ENCODE measurements around the gene FGD2. TPM values are rescaled to one million over a fixed set of nuclear protein-coding genes. Genes with fewer than 3 reads are reported as not detected.

FGD2 gene
- total RNA-seq, 2 donors from 2014 or later, result 5.3 to 8.3 TPM

DNA sequence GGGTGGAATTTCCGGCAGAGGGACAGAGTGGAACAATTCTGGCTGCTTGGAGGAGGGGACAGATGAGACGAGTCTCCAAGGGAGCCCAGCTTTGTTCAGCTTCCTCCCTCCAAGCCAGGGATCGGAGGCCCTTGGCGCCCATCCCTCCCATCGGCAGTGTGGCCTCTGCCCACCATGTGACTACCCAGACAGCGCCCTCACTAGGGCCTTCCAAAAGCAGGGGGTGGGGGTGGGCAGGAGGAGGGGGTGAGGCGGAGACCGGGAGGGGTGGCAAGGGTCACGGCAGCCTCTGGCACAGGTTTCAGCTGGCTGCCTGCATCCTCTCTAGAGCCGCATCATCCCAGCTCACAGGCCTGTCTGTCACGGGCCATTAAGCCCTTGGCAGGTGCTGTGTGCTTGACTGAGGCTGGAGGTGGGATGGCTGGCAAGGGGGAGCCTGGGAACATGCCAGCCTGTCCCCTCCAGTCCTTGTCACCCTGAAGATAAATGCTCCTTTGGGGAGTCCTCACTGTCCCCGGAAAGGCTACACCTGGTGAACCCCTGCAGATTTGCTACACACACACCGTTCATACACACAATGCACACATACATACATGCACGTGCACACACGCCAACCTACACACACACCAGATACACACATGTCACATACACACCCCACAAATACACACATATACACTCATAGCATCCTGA lies 6.2 kb upstream of the FGD2 start:
- Mint-ChIP-seq H3K4me1 (peaks cover 4% of the 10 kb centered on the region), H3K9me3 (no peaks in the 10 kb centered on the region), H3K27me3 (peaks cover 4% of the 10 kb centered on the region), H3K36me3 (ENCODE audit: low read depth) (no peaks in the 10 kb centered on the region), H3K27ac (peak overlapping the region; percentile 37), H3K4me3 (no peak overlapping the region)
- ATAC-seq (replicated peaks), result no peak

DNA sequence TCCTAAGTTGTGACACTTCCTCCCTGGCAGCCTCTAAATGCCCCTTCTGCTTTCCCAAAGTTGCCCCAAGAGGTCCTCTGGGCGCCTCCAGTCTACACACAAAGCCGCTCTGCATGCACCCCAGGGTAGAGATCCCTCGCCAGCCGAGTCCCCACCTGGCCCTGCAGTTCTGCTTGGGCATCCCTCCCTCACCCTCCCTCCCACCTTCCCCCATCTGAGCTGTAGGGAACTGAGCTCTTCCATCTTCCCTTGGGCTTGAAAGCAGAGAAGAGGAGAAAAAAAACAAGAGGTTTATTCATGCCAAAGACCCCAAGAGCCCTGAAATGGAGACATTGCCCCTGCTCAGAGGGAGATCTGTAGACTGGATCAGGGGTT lies 5.7 kb upstream of the FGD2 start:
- H3K36me3 Mint-ChIP-seq (ENCODE audit: low read depth), result no peaks in the 10 kb centered on the region

DNA sequence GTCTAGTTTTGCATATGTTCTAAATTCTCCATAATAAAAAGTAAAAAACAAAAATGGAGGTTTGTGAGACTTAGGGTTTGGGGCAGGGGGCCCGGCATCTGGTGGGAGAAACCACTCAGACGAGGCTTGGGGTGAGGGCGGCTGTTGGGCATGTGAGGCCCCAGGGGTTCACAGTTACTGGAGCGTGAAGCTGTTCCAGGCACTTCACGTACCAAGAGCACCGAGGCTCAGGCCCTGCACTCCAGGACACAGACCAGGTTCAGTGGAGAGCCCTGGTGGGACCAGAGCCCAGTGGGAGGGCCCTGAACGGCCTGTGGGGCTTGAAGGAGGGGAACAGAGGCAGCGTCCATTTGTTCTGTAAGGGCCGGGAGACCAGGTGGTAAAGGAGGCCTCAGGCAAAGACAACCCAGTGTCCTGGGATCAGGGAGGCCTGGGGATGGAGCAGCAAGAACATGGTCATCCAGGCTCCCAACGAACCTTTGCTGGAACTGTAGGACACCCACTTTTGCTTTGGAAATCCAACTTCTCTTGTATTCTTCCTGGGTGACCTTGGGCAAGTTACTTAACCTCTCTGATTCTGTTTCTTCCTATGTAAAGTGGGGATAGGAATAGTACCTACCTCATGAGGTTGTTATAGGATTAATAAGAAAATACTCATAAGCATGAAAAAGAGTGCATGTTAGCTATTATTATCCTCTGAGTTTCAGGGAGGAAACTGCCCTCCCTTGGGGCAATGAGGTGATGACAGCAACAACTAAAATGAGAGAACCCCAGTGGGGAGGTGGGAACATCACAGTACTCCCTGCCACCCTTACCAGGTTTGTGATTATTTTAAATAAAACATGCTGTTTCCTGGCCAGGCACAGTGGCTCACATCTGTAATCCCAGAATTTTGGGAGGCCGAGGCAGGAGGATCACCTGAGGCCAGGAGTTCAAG lies 1.1 kb upstream of the FGD2 start:
- H3K27me3 Mint-ChIP-seq, result no peaks in the 10 kb centered on the region
- no peak overlapping the region for H3K27ac Mint-ChIP-seq
- H3K4me1 Mint-ChIP-seq, result peaks cover 9% of the 10 kb centered on the region
- H3K4me3 Mint-ChIP-seq, result no peak overlapping the region
- no peak for ATAC-seq (replicated peaks)
- no peaks in the 10 kb centered on the region for H3K36me3 Mint-ChIP-seq (ENCODE audit: low read depth)
- H3K9me3 Mint-ChIP-seq, result no peaks in the 10 kb centered on the region

More for the DNA sequence above, 5.7 kb upstream of the FGD2 start:
- Mint-ChIP-seq H3K4me1 (peaks cover 4% of the 10 kb centered on the region), H3K27ac (no peak overlapping the region), H3K9me3 (no peaks in the 10 kb centered on the region), H3K4me3 (no peak overlapping the region), H3K27me3 (peaks cover 4% of the 10 kb centered on the region)
- no peak for ATAC-seq (replicated peaks)

DNA sequence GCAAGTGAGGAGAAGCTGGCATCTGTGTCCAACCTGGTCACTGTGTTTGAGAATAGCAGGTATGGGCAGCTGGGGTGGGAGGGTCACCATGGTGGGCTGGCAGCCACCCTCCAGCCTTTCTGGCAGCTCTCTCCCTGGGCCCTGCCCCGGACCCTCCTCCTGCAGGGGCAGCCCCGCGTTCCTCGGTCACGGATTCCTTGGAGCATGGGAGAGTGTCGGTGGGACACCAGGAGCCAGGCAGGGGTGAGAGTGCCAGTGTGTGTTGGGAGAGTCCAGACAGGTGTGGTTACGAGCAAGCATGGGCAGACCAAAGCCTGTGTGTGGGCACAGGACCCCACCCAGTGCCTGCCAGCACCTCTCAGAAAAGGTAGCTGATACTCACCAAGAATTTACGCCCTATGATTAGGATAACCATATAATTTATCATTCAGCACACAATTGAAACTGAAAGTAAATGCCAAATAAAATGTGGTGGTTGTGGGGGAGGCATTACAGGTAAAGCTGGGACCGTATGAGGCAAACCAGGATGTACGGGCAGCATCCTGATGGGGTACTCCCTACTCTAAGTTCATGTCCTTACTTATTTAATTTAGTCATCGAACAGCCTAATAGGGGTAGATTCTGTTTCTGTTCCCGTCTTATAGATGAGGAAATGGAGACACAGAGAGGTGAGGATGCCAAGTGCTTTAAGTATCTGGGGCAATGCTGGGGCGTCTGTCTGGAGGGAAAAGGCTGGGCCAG lies 542 bp downstream of the FGD2 start:
- peak; percentile 63 for ATAC-seq (replicated peaks)
- Mint-ChIP-seq H3K9me3 (no peaks in the 10 kb centered on the region), H3K4me3 (peak overlapping the region; percentile 60), H3K27ac (peak overlapping the region; percentile 81), H3K4me1 (peaks cover 9% of the 10 kb centered on the region), H3K27me3 (no peaks in the 10 kb centered on the region), H3K36me3 (ENCODE audit: low read depth) (no peaks in the 10 kb centered on the region)

DNA sequence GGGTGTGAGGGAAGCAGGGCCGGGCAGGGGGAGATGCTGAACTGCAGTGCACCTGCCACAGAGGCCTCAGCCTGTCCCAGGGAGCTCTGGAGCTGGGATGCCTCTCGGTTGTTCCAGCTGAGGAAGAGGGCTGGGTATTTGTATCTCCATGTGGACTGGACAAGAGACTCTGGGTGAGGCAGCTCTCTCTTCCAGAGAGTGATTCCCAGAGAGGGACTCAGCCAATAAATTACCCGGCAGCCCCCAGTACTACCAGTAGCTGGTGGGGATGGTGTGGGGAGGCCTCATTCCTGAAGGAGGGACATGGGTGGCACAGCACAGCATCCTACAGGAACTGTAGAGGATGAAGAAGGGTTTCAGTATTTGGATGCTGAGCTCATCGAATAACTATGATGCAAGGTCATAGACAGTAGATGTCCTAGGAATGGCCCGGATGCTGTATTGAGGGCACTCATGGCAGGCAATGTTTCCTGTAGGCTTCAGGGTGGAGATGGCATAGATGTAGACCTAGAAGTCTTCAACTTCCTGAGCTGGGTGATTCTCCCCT lies 1.4 kb downstream of the FGD2 start:
- Mint-ChIP-seq H3K36me3 (ENCODE audit: low read depth) (no peaks in the 10 kb centered on the region), H3K4me3 (peak overlapping the region; percentile 60)

DNA sequence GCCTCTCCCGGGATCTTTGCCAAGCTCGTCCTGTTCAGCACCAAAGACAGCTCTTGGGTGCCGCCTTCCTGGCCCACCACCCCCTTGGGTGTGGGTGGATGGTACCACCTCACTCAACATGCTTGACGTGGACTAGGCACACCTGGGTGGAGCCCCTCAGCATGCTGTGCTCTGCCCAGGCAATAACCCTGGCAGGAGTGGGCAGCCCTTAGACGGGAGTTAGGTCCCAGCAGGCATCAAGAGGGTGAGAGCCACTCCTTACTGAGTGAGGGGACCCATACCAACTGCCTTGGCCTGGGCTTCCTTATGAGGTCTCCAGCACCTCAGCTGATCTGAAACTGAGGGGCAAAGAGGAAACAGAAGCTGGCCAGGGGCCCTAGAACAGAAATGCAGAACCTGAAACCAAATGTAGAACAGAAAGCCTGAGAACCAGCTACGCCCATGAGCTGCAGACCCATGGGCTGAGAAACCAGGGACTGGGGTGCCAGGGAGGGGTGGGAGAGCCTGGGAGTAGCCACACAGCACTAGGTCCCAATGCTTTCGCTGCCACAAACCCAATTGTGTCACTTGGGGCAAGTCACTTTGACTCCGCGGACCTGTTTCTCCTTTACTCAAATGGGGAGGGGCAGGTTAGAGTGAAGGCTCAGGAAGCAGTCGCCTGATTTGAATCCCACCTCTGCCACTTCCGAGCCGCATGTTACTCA lies 2.0 kb downstream of the FGD2 start:
- ATAC-seq (replicated peaks), result peak; percentile 54
- no peaks in the 10 kb centered on the region for H3K9me3 Mint-ChIP-seq
- H3K36me3 Mint-ChIP-seq (ENCODE audit: low read depth), result no peaks in the 10 kb centered on the region
- no peak overlapping the region for H3K4me3 Mint-ChIP-seq
- H3K27ac Mint-ChIP-seq, result no peak overlapping the region
- peaks cover 9% of the 10 kb centered on the region for H3K4me1 Mint-ChIP-seq
- no peaks in the 10 kb centered on the region for H3K27me3 Mint-ChIP-seq

More for the DNA sequence above, 1.4 kb downstream of the FGD2 start:
- no peaks in the 10 kb centered on the region for H3K27me3 Mint-ChIP-seq
- H3K27ac Mint-ChIP-seq, result peak overlapping the region; percentile 81
- no peaks in the 10 kb centered on the region for H3K9me3 Mint-ChIP-seq
- peaks cover 9% of the 10 kb centered on the region for H3K4me1 Mint-ChIP-seq
- no peak for ATAC-seq (replicated peaks)

DNA sequence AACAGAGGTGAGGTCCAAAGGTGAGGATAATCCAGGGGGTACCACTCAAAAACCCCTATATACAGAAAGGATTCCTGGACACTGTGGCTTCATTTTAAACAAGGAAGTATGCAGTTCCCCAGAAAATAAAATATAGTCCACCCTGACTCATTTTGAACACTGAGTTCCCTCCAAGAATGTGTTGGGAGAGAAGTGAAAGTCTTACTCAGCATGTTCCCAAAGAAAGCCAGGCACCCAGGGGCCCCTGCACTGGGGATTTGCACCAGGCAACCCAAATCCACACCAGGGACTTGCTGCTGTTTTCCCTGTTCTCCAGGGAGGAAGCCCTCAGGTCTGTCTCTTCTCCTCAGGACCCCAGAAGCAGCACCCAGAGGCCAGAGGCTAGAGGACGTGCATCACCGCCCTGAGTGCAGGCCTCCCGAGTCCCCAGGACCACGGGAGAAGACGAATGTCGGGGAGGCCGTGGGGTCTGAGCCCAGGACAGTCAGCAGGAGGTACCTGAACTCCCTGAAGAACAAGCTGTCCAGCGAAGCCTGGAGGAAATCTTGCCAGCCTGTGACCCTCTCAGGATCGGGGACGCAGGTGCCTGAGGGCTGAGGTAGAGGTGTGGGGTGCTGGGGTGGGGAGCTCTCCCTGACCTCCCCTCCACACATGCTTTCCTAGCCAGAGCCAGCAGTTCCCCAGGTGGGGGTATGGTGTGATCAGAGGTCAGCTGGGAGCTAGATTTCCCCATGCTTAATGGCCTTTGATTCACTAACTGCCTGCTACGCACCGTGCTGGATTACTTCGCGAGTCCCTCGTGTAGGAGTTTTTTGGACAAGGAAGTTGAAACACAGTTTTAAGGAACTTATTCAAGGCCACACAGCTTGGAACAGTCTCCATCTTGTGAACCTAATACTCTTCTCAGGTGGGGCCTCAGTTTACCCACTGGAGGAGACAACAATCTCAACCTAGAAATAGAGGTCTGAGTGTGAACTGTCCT lies 3.3 kb downstream of the FGD2 start:
- ATAC-seq (replicated peaks), result no peak
- H3K27me3 Mint-ChIP-seq, result no peaks in the 10 kb centered on the region
- H3K9me3 Mint-ChIP-seq, result no peaks in the 10 kb centered on the region
- no peak overlapping the region for H3K4me3 Mint-ChIP-seq
- peaks cover 9% of the 10 kb centered on the region for H3K4me1 Mint-ChIP-seq
- H3K36me3 Mint-ChIP-seq (ENCODE audit: low read depth), result no peaks in the 10 kb centered on the region
- no peak overlapping the region for H3K27ac Mint-ChIP-seq

DNA sequence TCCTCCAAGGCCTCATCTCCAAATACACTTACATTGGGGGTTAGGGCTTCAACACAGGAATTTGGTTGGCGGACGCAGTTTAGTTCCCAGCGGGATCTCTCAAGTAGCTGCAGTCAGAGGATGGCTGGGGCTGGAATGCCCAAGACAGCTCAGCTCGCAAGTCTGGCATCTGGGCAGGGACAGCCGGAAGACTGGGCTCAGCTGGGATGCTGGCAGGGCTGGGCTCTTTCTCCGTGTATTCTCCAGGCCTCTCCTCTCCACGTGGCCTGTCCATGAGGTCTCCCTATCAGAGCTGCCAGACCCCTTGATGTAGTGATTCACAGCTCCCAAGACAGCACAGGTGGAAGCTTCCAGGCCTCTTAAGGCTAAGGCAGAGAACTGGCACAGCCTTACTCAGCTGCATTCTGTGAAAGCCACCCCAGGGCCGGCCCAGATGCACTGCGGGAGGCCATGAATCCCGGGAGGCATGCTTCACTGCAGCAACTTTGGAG lies 5.0 kb downstream of the FGD2 start:
- no peak overlapping the region for H3K4me3 Mint-ChIP-seq
- no peaks in the 10 kb centered on the region for H3K9me3 Mint-ChIP-seq
- H3K27ac Mint-ChIP-seq, result no peak overlapping the region
- ATAC-seq (replicated peaks), result no peak
- peaks cover 9% of the 10 kb centered on the region for H3K4me1 Mint-ChIP-seq
- H3K36me3 Mint-ChIP-seq (ENCODE audit: low read depth), result no peaks in the 10 kb centered on the region
- H3K27me3 Mint-ChIP-seq, result no peaks in the 10 kb centered on the region

DNA sequence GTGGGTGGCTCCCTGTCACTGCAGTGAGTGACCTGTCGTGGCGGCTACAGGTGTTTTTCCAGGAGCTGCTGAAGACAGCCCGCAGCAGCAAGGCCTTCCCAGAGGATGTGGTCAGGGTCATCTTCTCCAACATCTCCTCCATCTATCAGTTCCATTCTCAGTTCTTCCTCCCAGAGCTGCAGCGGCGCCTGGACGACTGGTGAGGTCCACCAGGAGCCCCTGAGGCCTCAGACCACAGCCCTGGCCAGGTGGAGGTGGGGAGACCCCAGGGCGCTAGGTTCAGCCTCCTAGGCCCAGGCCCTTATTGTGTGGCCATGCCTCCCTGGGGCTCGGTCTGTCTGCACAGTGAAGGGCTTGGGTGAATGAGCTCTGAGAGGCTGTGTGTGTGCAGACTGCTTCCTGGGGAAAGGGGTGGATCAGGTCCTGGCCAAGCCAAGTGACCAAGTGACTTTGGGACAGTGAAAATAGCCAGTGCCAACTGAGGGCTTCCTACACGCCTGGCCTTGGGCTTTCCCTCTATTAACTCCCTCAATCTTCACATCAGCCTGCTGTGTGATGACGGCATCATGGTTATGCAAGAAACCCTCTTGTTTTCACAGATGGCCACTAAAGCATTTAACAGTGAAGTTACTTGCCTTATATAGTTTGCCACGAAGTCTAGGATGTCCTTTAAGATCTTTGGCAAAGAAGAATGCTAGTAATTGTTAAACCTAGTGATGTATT lies 6.4 kb downstream of the FGD2 start:
- Mint-ChIP-seq H3K36me3 (ENCODE audit: low read depth) (no peaks in the 10 kb centered on the region), H3K9me3 (no peaks in the 10 kb centered on the region), H3K27ac (no peak overlapping the region), H3K4me3 (no peak overlapping the region), H3K27me3 (no peaks in the 10 kb centered on the region), H3K4me1 (peaks cover under 1% of the 10 kb centered on the region)
- peak; percentile 18 for ATAC-seq (replicated peaks)

DNA sequence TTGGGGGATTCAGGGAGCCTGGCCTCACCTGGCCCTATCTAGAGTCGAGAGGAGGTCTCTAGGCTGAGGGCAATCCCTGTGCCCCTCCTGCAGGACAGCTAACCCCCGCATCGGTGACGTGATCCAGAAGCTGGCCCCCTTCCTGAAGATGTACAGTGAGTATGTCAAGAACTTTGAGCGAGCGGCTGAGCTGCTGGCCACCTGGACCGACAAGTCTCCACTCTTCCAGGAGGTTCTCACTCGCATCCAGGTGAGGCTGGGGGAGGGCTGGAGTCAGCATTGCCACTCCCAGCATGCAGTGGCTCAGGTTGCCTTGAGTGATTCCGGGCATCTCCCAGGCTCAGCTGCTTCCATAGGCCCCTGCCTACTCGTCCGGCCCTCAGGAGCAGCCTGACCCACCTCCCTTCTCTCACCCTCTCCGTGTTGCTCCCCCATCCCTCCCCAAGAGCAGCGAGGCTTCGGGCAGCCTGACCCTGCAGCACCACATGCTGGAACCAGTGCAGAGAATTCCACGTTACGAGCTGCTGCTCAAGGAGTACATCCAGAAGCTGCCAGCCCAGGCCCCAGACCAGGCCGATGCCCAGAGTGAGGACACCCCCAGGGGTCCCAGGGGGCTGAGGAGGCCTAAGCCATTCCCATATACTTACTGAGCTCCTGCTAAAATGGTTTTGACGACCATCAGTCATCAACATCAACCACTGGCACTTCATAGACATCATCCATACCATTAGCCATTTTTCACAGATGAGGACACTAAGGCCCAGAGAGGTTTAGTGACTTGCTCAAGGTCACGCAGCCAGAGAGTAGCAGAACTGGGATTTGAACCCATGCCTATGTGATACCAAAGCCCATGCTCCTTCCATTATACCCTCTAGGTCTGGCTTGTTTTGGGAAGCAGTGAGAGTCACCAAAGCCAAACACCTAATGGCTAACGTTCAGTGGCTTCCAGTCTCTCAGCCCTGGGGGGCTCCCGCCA lies 8.3 kb downstream of the FGD2 start:
- H3K4me1 Mint-ChIP-seq, result peaks cover 12% of the 10 kb centered on the region
- H3K27ac Mint-ChIP-seq, result no peak overlapping the region
- H3K9me3 Mint-ChIP-seq, result no peaks in the 10 kb centered on the region
- no peak overlapping the region for H3K4me3 Mint-ChIP-seq
- ATAC-seq (replicated peaks), result no peak
- H3K27me3 Mint-ChIP-seq, result no peaks in the 10 kb centered on the region
- no peaks in the 10 kb centered on the region for H3K36me3 Mint-ChIP-seq (ENCODE audit: low read depth)

DNA sequence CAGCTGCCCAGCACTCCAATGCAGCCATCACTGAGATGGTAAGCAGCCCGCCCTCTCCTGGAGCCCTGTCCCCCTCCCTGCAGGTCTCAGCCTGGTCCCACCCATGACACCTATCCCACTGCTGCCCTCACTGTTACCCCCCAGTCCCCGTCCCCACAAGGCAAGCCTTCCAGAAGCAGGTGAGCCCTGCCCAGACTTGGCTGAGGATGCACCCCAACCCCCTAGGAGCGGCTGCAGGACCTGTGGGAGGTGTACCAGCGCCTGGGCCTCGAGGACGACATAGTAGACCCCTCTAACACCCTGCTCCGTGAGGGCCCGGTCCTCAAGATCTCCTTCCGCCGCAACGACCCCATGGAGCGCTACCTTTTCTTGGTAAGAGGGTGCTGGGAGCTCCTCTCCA lies 9.2 kb downstream of the FGD2 start:
- ATAC-seq (replicated peaks), result no peak
- no peak overlapping the region for H3K4me3 Mint-ChIP-seq
- H3K4me1 Mint-ChIP-seq, result peaks cover 16% of the 10 kb centered on the region

More for the DNA sequence above, 9.2 kb downstream of the FGD2 start:
- no peaks in the 10 kb centered on the region for H3K27me3 Mint-ChIP-seq
- no peaks in the 10 kb centered on the region for H3K36me3 Mint-ChIP-seq (ENCODE audit: low read depth)
- H3K27ac Mint-ChIP-seq, result no peak overlapping the region
- H3K9me3 Mint-ChIP-seq, result no peaks in the 10 kb centered on the region

Measured in activated T-helper 17 cell treated with anti-CD3 and anti-CD28 coated beads, Interleukin-2, amount 50 U/mL, for 72 hours (primary cell).